HFFc6 (cell line): ENCODE data around the gene USP50. TPM values are rescaled to one million over a fixed set of nuclear protein-coding genes. Genes with fewer than 3 reads are reported as not detected.

Experiments
- DNase-seq: peaks from one replicate; pipeline ENCODE4 v3.0.0-alpha.2; 2018
- H3K27ac Mint-ChIP-seq: 2 replicates; pipeline ENCODE4 v1.8.0; 2020; ENCODE audit warnings: mild to moderate bottlenecking, mixed read lengths
- H3K27me3 Mint-ChIP-seq: 2 replicates; pipeline ENCODE4 v1.8.0; 2021; ENCODE audit warnings: mild to moderate bottlenecking, moderate library complexity, mixed read lengths; ENCODE audit not compliant: insufficient read depth
- H3K36me3 Mint-ChIP-seq: 2 replicates; pipeline ENCODE4 v1.8.0; 2021; ENCODE audit warnings: low read depth, mixed read lengths
- H3K4me1 Mint-ChIP-seq: 2 replicates; pipeline ENCODE4 v1.8.0; 2020; ENCODE audit warnings: low read depth, mixed read lengths
- H3K4me3 Mint-ChIP-seq: 2 replicates; pipeline ENCODE4 v1.8.0; 2020; ENCODE audit warnings: mild to moderate bottlenecking, moderate library complexity, mixed read lengths
- H3K9me3 Mint-ChIP-seq: 2 replicates; pipeline ENCODE4 v1.8.0; 2020; ENCODE audit warnings: mild to moderate bottlenecking, mixed read lengths
- CTCF ChIP-seq: fragments of 200-600 bp; sonication (generic); IDR thresholded peaks from 2 replicates; pipeline ENCODE4 v1.5.0; 2021; ENCODE audit warnings: antibody characterized with exemption, mild to moderate bottlenecking
- total RNA-seq, 6 experiments: library from RNA; stranded (reverse); fragmentation: NEBNext Ultra II Directional; extraction: Animal tissue kit (Norgen Biotek cat#: 25700); gene quantifications; 2 replicates in 1 of 6; 3 replicates in 5 of 6; pipeline ENCODE4 v1.2.3, GENCODE V29; 2021

USP50 gene
- total RNA-seq, 6 experiments from 2014 or later = 0.25 TPM; not detected in 5

- Mint-ChIP-seq H3K27ac (no peak overlapping the region), H3K4me1 (no peaks in the 10 kb centered on the region)
Measured at GRCh38 chr15:50476143-50476542, 70.3 kb downstream of the USP50 start.

GRCh38 chr15:50471072-50471471 is 75.4 kb downstream of the USP50 start:
- no peak for TF ChIP-seq CTCF
- Mint-ChIP-seq H3K4me3 (no peak overlapping the region), H3K36me3 (peaks cover 16% of the 10 kb centered on the region), H3K27me3 (no peaks in the 10 kb centered on the region; the same call in 1 of the 2 replicates), H3K9me3 (no peaks in the 10 kb centered on the region), H3K27ac (no peak overlapping the region), H3K4me1 (no peaks in the 10 kb centered on the region)
- no peak for DNase-seq

More at GRCh38 chr15:50476143-50476542, 70.3 kb downstream of the USP50 start:
- no peaks in the 10 kb centered on the region for H3K9me3 Mint-ChIP-seq
- peaks cover 32% of the 10 kb centered on the region for H3K36me3 Mint-ChIP-seq
- no peak for DNase-seq
- no peak overlapping the region for H3K4me3 Mint-ChIP-seq
- TF ChIP-seq CTCF = no peak
- H3K27me3 Mint-ChIP-seq = no peaks in the 10 kb centered on the region

DNA sequence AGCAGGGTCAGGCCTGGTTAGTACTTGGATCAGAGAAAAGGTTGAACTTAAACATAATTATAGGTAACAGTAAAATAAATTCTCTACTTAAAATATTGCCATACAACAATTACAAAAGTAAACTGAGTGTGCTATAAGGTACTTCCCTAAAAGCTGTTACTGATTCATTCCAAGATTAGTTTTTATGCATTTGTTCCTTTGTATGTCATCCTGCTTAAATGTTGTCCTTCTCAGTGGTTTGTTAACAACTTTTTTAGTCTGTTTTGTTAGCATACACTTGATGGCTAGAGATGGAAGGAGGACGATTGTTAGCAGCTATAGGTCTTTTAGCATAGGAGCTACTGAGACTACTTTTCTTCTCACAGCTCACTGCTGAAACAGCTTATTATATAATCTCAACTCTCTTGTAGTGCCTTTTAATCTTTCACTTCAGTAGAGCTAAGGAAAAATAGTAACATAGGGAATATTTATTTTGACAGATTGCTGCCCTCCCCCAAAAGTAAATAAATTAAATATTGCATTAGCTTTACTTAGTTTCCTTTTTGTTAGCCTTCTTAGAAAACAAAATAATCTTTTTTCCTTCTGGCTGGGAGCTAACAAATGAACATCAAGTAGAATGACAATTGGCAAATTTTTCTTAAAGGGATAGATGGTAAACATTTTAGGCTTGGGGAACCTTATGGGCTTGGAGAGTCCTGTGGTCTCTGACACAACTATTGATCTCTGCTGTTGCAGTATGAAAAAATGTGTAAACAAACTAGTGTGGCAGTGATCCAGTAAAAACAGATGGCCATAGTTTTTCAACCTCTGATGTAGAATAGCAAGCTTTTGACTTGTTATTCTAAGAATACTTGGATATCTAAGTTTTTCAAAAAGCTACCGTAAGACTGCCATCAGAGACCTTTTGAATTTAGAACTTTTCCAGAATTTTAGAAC is 82.8 kb downstream of the USP50 start:
- Mint-ChIP-seq H3K4me3 (no peak overlapping the region), H3K27me3 (no peaks in the 10 kb centered on the region), H3K27ac (peak overlapping the region; percentile 43; the same call in 1 of the 2 replicates), H3K4me1 (peaks cover 13% of the 10 kb centered on the region), H3K36me3 (peaks cover 12% of the 10 kb centered on the region), H3K9me3 (no peaks in the 10 kb centered on the region)
- no peak for TF ChIP-seq CTCF
- DNase-seq = no peak

DNA sequence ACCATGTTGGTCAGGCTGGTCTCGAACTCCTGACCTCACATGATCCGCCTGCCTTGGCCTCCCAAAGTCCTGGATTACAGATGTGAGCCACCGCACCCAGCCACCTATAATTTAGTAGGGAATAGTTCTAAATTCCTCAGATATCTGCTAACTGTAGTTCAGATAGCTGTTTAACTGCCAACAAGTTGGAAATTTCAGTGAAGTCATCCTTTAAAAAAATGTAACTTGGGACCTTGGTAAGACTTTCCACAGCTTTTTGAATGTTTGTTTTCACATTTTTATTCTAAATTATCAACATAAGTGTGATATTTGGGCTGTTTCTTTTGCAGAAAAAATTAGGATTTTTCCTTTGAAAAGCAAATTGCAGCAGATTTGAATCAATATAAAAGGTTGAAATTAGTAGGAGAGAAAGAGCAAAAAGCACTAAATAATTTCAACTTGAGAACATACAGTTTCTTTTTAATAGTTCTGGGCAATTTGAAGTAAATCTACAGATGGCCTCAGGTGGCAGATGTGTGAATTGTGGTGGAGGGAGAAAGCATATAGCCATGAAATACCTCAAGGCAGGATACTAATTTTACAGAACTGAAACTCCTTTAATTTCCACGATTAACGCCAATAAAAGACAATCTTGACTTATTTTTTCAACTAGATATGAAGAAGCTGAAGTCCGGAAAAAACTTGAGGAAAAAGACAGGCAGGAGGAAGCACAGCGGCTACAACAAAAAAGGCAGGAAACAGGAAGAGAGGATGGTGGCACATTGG is 87.9 kb downstream of the USP50 start:
- Mint-ChIP-seq H3K27me3 (no peaks in the 10 kb centered on the region), H3K27ac (no peak overlapping the region), H3K4me1 (peaks cover 4% of the 10 kb centered on the region), H3K36me3 (peaks cover 24% of the 10 kb centered on the region), H3K9me3 (no peaks in the 10 kb centered on the region), H3K4me3 (no peak overlapping the region)
- no peak for DNase-seq
- TF ChIP-seq CTCF = no peak

GRCh38 chr15:50452927-50453326 is 93.5 kb downstream of the USP50 start:
- no peaks in the 10 kb centered on the region for H3K27me3 Mint-ChIP-seq
- no peak for TF ChIP-seq CTCF
- H3K4me3 Mint-ChIP-seq = no peak overlapping the region
- peaks cover 22% of the 10 kb centered on the region for H3K4me1 Mint-ChIP-seq
- no peak overlapping the region for H3K27ac Mint-ChIP-seq
- peaks cover 15% of the 10 kb centered on the region for H3K36me3 Mint-ChIP-seq
- H3K9me3 Mint-ChIP-seq = no peaks in the 10 kb centered on the region
- no peak for DNase-seq

Other genes with a start within 250 kb of the USP50 start
- gene GABPB1, start 191.5 kb downstream of the USP50 start, total RNA-seq = 10 to 100 TPM; 20.8 to 28.4 (median 25.3) TPM
- 10 to 100 TPM; 46.0 to 65.2 (median 53.0) TPM for gene USP8, start 122.3 kb downstream of the USP50 start, total RNA-seq
- gene TRPM7, start 140.1 kb upstream of the USP50 start, total RNA-seq = 10 to 100 TPM; 20.6 to 24.6 (median 23.5) TPM
- 100 to 1,000 TPM; 119 to 170 (median 138) TPM for gene SPPL2A, start 219.0 kb upstream of the USP50 start, total RNA-seq